ENCODE data around the gene TMEM236.

The TMEM236 gene

GRCh38 chr10:17742918-17743317 is 9.1 kb upstream of the TMEM236 start:
- peak; percentile 55 for DNase-seq

GRCh38 chr10:17743437-17743836 is 8.6 kb upstream of the TMEM236 start:
- DNase-seq = no peak

- no peak for DNase-seq
Measured at GRCh38 chr10:17744341-17744861, 7.6 kb upstream of the TMEM236 start.

- no peak for DNase-seq
Measured at GRCh38 chr10:17747883-17748550, 4.0 kb upstream of the TMEM236 start.

GRCh38 chr10:17749890-17750289 is 2.1 kb upstream of the TMEM236 start:
- DNase-seq = no peak

GRCh38 chr10:17756557-17757217 is 4.7 kb downstream of the TMEM236 start:
- no peak for DNase-seq

- peak; percentile 44 for DNase-seq
Measured at GRCh38 chr10:17758200-17758599, 6.2 kb downstream of the TMEM236 start.

- DNase-seq = no peak
Measured at GRCh38 chr10:17758896-17759295, 6.9 kb downstream of the TMEM236 start.

GRCh38 chr10:17764142-17764541 is 12.1 kb downstream of the TMEM236 start:
- no peak for DNase-seq

- no peak for DNase-seq
Measured at GRCh38 chr10:17765602-17766001, 13.6 kb downstream of the TMEM236 start.

GRCh38 chr10:17766731-17767130 is 14.7 kb downstream of the TMEM236 start:
- DNase-seq = no peak

GRCh38 chr10:17768496-17768895 is 16.5 kb downstream of the TMEM236 start:
- DNase-seq = no peak

- DNase-seq = peak; percentile 73
Measured at GRCh38 chr10:17768957-17769356, 17.0 kb downstream of the TMEM236 start.

GRCh38 chr10:17771017-17771416 is 19.0 kb downstream of the TMEM236 start:
- DNase-seq = no peak

- DNase-seq = no peak
Measured at GRCh38 chr10:17779784-17780183, 27.8 kb downstream of the TMEM236 start.

GRCh38 chr10:17780727-17781126 is 28.7 kb downstream of the TMEM236 start:
- no peak for DNase-seq

GRCh38 chr10:17781856-17782255 is 29.9 kb downstream of the TMEM236 start:
- DNase-seq = no peak

- peak; percentile 25 for DNase-seq
Measured at GRCh38 chr10:17782921-17783665, 31.1 kb downstream of the TMEM236 start.

GRCh38 chr10:17783751-17784150 is 31.8 kb downstream of the TMEM236 start:
- DNase-seq = no peak

GRCh38 chr10:17784688-17785087 is 32.7 kb downstream of the TMEM236 start:
- peak; percentile 67 for DNase-seq

GRCh38 chr10:17785276-17785930 is 33.4 kb downstream of the TMEM236 start:
- DNase-seq = no peak

- peak; percentile 93 for DNase-seq
Measured at GRCh38 chr10:17787087-17787961, 35.3 kb downstream of the TMEM236 start.

All from fibroblast of skin of back (primary cell).